GM10266 (cell line): Measurements from ENCODE around the gene MVK.

Experiments used
- DNase-seq: peaks from one replicate; pipeline ENCODE4 v3.0.0; 2012; ENCODE audit errors: extremely low spot score
- TF ChIP-seq, protein P1 (sequence below): IDR thresholded peaks from 2 replicates; pipeline ENCODE4 v1.5.1; 2012; ENCODE audit warnings: mild to moderate bottlenecking, low read depth; ENCODE audit not compliant: control insufficient read depth, insufficient read depth; ENCODE audit errors: missing control alignments

The MVK gene

GRCh38 chr12:109630815-109631214 is 57.2 kb downstream of the MVK start:
- DNase-seq, result no peak
- TF ChIP-seq, protein P1, sequence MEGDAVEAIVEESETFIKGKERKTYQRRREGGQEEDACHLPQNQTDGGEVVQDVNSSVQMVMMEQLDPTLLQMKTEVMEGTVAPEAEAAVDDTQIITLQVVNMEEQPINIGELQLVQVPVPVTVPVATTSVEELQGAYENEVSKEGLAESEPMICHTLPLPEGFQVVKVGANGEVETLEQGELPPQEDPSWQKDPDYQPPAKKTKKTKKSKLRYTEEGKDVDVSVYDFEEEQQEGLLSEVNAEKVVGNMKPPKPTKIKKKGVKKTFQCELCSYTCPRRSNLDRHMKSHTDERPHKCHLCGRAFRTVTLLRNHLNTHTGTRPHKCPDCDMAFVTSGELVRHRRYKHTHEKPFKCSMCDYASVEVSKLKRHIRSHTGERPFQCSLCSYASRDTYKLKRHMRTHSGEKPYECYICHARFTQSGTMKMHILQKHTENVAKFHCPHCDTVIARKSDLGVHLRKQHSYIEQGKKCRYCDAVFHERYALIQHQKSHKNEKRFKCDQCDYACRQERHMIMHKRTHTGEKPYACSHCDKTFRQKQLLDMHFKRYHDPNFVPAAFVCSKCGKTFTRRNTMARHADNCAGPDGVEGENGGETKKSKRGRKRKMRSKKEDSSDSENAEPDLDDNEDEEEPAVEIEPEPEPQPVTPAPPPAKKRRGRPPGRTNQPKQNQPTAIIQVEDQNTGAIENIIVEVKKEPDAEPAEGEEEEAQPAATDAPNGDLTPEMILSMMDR, result no peak

GRCh38 chr12:109631302-109631701 is 57.7 kb downstream of the MVK start:
- DNase-seq, result no peak
- TF ChIP-seq, protein P1, result no peak

- TF ChIP-seq, protein P1, result no peak
- no peak for DNase-seq
These were observed 58.2 kb downstream of the MVK start for GRCh38 chr12:109631751-109632150.

GRCh38 chr12:109632342-109632741 is 58.7 kb downstream of the MVK start:
- TF ChIP-seq, protein P1, result no peak
- no peak for DNase-seq

DNA sequence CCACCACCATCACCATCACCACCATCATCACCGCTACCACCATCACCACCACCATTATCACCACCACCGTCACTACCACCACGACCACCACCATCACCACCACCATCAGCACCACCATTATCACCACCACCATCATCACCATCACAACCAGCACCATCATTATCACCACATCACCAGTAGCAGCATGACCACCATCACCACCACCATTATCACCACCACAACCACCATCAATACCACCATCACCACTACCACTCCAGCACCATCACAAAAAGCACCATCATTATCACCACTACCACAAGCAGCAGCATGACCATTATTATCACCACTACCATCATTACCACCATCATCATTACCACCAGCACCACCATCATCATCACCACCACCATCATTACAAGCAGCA is 62.1 kb downstream of the MVK start:
- TF ChIP-seq, protein P1, result no peak
- DNase-seq, result no peak

DNA sequence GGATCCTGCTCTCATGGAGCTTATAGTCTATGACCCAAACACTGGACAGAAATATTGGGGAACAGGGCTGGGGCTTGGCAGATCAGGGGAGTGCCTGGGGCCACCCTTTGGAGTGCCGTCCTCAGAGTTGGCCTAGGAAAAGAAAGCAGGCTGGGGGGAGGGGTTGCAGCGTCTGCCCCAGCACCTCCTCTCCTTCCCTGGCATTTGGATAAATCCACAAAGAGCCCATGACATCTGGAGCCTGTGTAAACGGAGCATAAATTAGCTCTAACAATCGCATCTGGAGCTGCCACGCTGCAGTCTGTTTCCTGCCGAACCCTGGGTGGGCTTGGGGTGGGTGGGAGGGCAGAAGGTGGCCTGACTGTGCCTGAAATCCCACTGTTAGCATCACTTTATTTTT is 63.8 kb downstream of the MVK start:
- TF ChIP-seq, protein P1, result no peak
- no peak for DNase-seq

GRCh38 chr12:109637996-109638395 is 64.4 kb downstream of the MVK start:
- no peak for DNase-seq
- TF ChIP-seq, protein P1, result no peak
